Measurements from ENCODE around the gene CALN1. TPM values are rescaled to one million over a fixed set of nuclear protein-coding genes. Genes with fewer than 3 reads are reported as not detected.

CALN1 gene
- polyA plus RNA-seq, 1 donor (not counting 4 experiments of a cell fraction or from before 2014, with no cell fraction given) = not detected

DNA sequence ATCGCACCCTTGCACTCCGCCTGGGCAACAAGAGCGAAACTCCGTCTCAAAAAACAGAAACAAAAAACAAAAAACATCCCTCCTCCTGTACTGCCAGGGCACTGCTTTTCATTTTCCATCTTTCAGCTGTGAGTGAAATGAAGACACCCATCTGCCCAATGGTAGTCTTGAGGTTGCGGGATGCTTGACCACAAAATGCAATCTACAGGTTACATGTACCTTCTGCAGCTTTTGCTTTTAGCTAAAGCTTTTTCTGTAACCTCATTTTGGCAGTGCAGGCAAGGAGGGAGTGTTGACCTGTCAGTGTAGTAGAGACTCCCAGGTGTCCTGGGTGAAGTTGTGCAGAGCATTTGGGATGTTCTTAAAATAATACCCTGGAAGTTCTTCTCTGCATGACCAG is 476.5 kb downstream of the CALN1 start:
- FAIRE-seq (no peak), DNase-seq (ENCODE audit: low read depth, low spot score) (no peak)
- dilution Hi-C loops (cut with MboI; ENCODE audit: extremely low pct_ligation_motif_present, low sequenced_read_pairs) = loop anchor here (25.0 kb wide), 1 partner anchor 98 kb away; no protein-coding TSS in a partner anchor
- H3K9me1 ChIP-seq (ENCODE audit: control insufficient read depth, extremely low read depth, insufficient read depth, low read length) = no peaks in the 10 kb centered on the region
- H3K36me3 ChIP-seq (ENCODE audit: control insufficient read depth in 2 of 2, extremely low read depth in 1 of 2, insufficient read depth in 2 of 2, low read length in 2 of 2) = no peaks in the 10 kb centered on the region
- no peak overlapping the region for H3K9ac ChIP-seq (ENCODE audit: control insufficient read depth, extremely low read depth, insufficient read depth, low read length)
- no peaks in the 10 kb centered on the region for H3K27me3 ChIP-seq (ENCODE audit: control insufficient read depth, extremely low read depth, insufficient read depth, low read length)
- H3K9me3 ChIP-seq (ENCODE audit: control insufficient read depth, low read depth, low read length) = no peaks in the 10 kb centered on the region
- TF ChIP-seq, protein P1, sequence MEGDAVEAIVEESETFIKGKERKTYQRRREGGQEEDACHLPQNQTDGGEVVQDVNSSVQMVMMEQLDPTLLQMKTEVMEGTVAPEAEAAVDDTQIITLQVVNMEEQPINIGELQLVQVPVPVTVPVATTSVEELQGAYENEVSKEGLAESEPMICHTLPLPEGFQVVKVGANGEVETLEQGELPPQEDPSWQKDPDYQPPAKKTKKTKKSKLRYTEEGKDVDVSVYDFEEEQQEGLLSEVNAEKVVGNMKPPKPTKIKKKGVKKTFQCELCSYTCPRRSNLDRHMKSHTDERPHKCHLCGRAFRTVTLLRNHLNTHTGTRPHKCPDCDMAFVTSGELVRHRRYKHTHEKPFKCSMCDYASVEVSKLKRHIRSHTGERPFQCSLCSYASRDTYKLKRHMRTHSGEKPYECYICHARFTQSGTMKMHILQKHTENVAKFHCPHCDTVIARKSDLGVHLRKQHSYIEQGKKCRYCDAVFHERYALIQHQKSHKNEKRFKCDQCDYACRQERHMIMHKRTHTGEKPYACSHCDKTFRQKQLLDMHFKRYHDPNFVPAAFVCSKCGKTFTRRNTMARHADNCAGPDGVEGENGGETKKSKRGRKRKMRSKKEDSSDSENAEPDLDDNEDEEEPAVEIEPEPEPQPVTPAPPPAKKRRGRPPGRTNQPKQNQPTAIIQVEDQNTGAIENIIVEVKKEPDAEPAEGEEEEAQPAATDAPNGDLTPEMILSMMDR (optimal IDR thresholded peaks at IDR 0.05 in 1 of 3, IDR thresholded peaks at IDR 0.05 in 1 of 3, conservative IDR thresholded peaks at IDR 0.05 in 1 of 3; ENCODE audit: extremely low read depth in 1 of 3, insufficient read depth in 2 of 3, low read length in 3 of 3) = no peak
- TF ChIP-seq EZH2 (IDR thresholded peaks at IDR 0.05; ENCODE audit: low read length) = no peak
- no peak overlapping the region for H3K27ac ChIP-seq (ENCODE audit: control insufficient read depth, insufficient read depth, low read length)
- no peak overlapping the region for H2AFZ ChIP-seq (ENCODE audit: control insufficient read depth, low read length)
- no peaks in the 10 kb centered on the region for H3K79me2 ChIP-seq (ENCODE audit: control insufficient read depth, insufficient read depth, low read length)
- no peak overlapping the region for H3K4me2 ChIP-seq (ENCODE audit: control insufficient read depth, extremely low read depth, insufficient read depth, low read depth, low read length)
- H3K4me3 ChIP-seq (ENCODE audit: control insufficient read depth in 2 of 3, extremely low read depth in 1 of 3, insufficient read depth in 2 of 3, low read depth in 1 of 3, low read length in 3 of 3) = no peak overlapping the region
- H4K20me1 ChIP-seq (ENCODE audit: control insufficient read depth, extremely low read depth, insufficient read depth, low read length) = no peaks in the 10 kb centered on the region
- no peaks in the 10 kb centered on the region for H3K4me1 ChIP-seq (ENCODE audit: control insufficient read depth, extremely low read depth, insufficient read depth, low read length)

DNA sequence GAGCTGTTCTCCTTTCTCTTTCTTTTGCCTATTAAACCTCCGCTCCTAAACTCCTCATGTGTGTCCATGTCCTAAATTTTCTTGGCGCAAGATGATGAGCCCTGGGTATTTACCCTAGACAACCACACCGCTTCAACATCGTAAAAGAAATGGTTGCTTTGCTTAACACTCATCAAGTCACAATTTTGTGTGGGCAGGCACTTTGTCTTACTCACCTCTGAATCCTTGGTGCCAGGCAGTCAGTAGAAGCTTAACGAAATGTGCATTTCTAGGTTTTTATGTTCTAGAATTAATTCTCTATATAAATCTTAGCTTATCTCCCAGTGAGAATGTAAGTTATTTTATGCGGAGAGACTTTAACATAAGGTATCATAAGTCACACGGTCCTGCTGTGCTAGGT is 478.7 kb downstream of the CALN1 start:
- no peaks in the 10 kb centered on the region for H3K27me3 ChIP-seq (ENCODE audit: control insufficient read depth, extremely low read depth, insufficient read depth, low read length)
- H2AFZ ChIP-seq (ENCODE audit: control insufficient read depth, low read length) = no peak overlapping the region
- FAIRE-seq = no peak
- no peak overlapping the region for H3K9ac ChIP-seq (ENCODE audit: control insufficient read depth, extremely low read depth, insufficient read depth, low read length)
- dilution Hi-C loops (cut with MboI; ENCODE audit: extremely low pct_ligation_motif_present, low sequenced_read_pairs) = loop anchor here (25.0 kb wide), 1 partner anchor 96 kb away; no protein-coding TSS in a partner anchor
- H3K36me3 ChIP-seq (ENCODE audit: control insufficient read depth in 2 of 2, extremely low read depth in 1 of 2, insufficient read depth in 2 of 2, low read length in 2 of 2) = no peaks in the 10 kb centered on the region
- DNase-seq (ENCODE audit: low read depth, low spot score) = no peak
- H4K20me1 ChIP-seq (ENCODE audit: control insufficient read depth, extremely low read depth, insufficient read depth, low read length) = no peaks in the 10 kb centered on the region
- H3K4me1 ChIP-seq (ENCODE audit: control insufficient read depth, extremely low read depth, insufficient read depth, low read length) = no peaks in the 10 kb centered on the region
- no peak overlapping the region for H3K4me3 ChIP-seq (ENCODE audit: control insufficient read depth in 2 of 3, extremely low read depth in 1 of 3, insufficient read depth in 2 of 3, low read depth in 1 of 3, low read length in 3 of 3)
- TF ChIP-seq, protein P1 (optimal IDR thresholded peaks at IDR 0.05 in 1 of 3, IDR thresholded peaks at IDR 0.05 in 1 of 3, conservative IDR thresholded peaks at IDR 0.05 in 1 of 3; ENCODE audit: extremely low read depth in 1 of 3, insufficient read depth in 2 of 3, low read length in 3 of 3) = no peak
- no peak for TF ChIP-seq EZH2 (IDR thresholded peaks at IDR 0.05; ENCODE audit: low read length)
- no peak overlapping the region for H3K27ac ChIP-seq (ENCODE audit: control insufficient read depth, insufficient read depth, low read length)
- no peaks in the 10 kb centered on the region for H3K9me1 ChIP-seq (ENCODE audit: control insufficient read depth, extremely low read depth, insufficient read depth, low read length)
- H3K4me2 ChIP-seq (ENCODE audit: control insufficient read depth, extremely low read depth, insufficient read depth, low read depth, low read length) = no peak overlapping the region
- no peaks in the 10 kb centered on the region for H3K79me2 ChIP-seq (ENCODE audit: control insufficient read depth, insufficient read depth, low read length)
- H3K9me3 ChIP-seq (ENCODE audit: control insufficient read depth, low read depth, low read length) = no peaks in the 10 kb centered on the region
